Osteocyte (in vitro differentiated cells): ENCODE results near the gene HNF1B. TPM values are rescaled to one million over a fixed set of nuclear protein-coding genes. Genes with fewer than 3 reads are reported as not detected.

Source experiments
- DNase-seq: peaks from one replicate; pipeline ENCODE4 v3.0.0; 2021; ENCODE audit warnings: mixed read lengths; ENCODE audit not compliant: unreplicated experiment; ENCODE audit errors: extremely low spot score
- H3K27ac Mint-ChIP-seq: one replicate; pipeline ENCODE4 v1.8.0; 2021; ENCODE audit warnings: mild to moderate bottlenecking, mixed read lengths; ENCODE audit not compliant: unreplicated experiment
- H3K27me3 Mint-ChIP-seq: one replicate; pipeline ENCODE4 v1.8.0; 2021; ENCODE audit warnings: mixed read lengths; ENCODE audit not compliant: unreplicated experiment
- H3K36me3 Mint-ChIP-seq: one replicate; pipeline ENCODE4 v1.8.0; 2021; ENCODE audit warnings: mixed read lengths; ENCODE audit not compliant: unreplicated experiment
- H3K4me1 Mint-ChIP-seq: one replicate; pipeline ENCODE4 v1.8.0; 2021; ENCODE audit warnings: mixed read lengths; ENCODE audit not compliant: unreplicated experiment
- H3K4me3 Mint-ChIP-seq: one replicate; pipeline ENCODE4 v1.8.0; 2021; ENCODE audit warnings: mild to moderate bottlenecking, moderate library complexity, mixed read lengths; ENCODE audit not compliant: unreplicated experiment
- H3K9me3 Mint-ChIP-seq: one replicate; pipeline ENCODE4 v1.8.0; 2021; ENCODE audit warnings: mixed read lengths; ENCODE audit not compliant: unreplicated experiment
- total RNA-seq: library from RNA; stranded (reverse); gene quantifications from 2 replicates; pipeline ENCODE4 v1.2.1, GENCODE V29; 2021
- TF ChIP-seq, protein P1 (sequence below): fragments of 200-600 bp; sonication (generic); IDR thresholded peaks from 2 replicates; pipeline ENCODE4 v1.5.0; 2021; ENCODE audit warnings: antibody characterized with exemption, mild to moderate bottlenecking, moderate library complexity

HNF1B gene
- total RNA-seq, 1 donor from 2014 or later: 8.1 TPM

DNA sequence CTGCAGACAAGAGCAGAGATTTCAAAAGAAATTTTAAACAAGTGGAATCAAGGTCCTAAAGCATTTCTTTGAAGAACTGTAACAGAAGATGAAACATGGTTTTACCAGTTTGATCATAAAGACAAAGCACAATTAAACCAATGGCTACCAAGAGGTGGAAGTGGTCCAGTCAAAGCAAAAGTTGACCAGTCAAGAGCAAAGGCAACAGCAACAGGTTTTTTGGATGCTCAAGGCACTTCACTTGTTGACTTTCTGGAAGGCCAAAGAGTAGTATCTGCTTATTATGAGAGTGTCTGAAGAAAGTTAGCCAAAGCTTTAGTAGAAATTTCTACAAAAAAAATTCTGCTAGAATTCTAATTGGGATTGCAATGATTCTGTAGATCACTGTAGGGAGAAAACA is 106.9 kb downstream of the HNF1B start:
- no peak overlapping the region for H3K27ac Mint-ChIP-seq
- DNase-seq: no peak
- peaks cover 47% of the 10 kb centered on the region for H3K36me3 Mint-ChIP-seq
- H3K9me3 Mint-ChIP-seq: no peaks in the 10 kb centered on the region
- H3K4me3 Mint-ChIP-seq: no peak overlapping the region
- TF ChIP-seq, protein P1, sequence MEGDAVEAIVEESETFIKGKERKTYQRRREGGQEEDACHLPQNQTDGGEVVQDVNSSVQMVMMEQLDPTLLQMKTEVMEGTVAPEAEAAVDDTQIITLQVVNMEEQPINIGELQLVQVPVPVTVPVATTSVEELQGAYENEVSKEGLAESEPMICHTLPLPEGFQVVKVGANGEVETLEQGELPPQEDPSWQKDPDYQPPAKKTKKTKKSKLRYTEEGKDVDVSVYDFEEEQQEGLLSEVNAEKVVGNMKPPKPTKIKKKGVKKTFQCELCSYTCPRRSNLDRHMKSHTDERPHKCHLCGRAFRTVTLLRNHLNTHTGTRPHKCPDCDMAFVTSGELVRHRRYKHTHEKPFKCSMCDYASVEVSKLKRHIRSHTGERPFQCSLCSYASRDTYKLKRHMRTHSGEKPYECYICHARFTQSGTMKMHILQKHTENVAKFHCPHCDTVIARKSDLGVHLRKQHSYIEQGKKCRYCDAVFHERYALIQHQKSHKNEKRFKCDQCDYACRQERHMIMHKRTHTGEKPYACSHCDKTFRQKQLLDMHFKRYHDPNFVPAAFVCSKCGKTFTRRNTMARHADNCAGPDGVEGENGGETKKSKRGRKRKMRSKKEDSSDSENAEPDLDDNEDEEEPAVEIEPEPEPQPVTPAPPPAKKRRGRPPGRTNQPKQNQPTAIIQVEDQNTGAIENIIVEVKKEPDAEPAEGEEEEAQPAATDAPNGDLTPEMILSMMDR: no peak
- peaks cover 33% of the 10 kb centered on the region for H3K4me1 Mint-ChIP-seq
- H3K27me3 Mint-ChIP-seq: no peaks in the 10 kb centered on the region

Other genes with a start within 250 kb of the HNF1B start
- 49.7 and 51.9 TPM in 2 replicates for gene SYNRG, start 135.6 kb downstream of the HNF1B start, total RNA-seq
- 46.4 and 47.4 TPM in 2 replicates for gene DDX52, start 101.6 kb downstream of the HNF1B start, total RNA-seq
- not detected in 2 replicates for gene TBC1D3K, start 179.4 kb upstream of the HNF1B start, total RNA-seq
- gene TBC1D3L, start 244.0 kb upstream of the HNF1B start, total RNA-seq: 26.2 and 28.5 TPM in 2 replicates